GM12878 (cell line): ENCODE results near the gene GSE1. TPM values are rescaled to one million over a fixed set of nuclear protein-coding genes. Genes with fewer than 3 reads are reported as not detected.

Source experiments
- ATAC-seq: fragments of 200-7000 bp; cut with Tn5 transposase; 3 replicates; pipeline ENCODE4 v1.9.1; 2020; ENCODE audit warnings: mild to moderate bottlenecking, moderate library complexity
- BruUV-seq: library from RNA; stranded (reverse); fragments of 400-500 nt; replicated peaks from 2 replicates; lab custom pipeline; 2021; lab: Mats Ljungman, UMichigan
- CTCF ChIA-PET: fragments of 300-600 bp; sonication (Branson Sonifier 250); formaldehyde crosslinking; extraction: SDS; loops from one replicate; lab custom pipeline; 2021; ENCODE audit warnings: inconsistent platforms; lab: Yijun Ruan, JAX
- POLR2A ChIA-PET: fragments of 350-600 bp; formaldehyde crosslinking; extraction: SDS; loops from one replicate; lab custom pipeline; 2021; ENCODE audit warnings: inconsistent platforms; lab: Charles Lee
- RAD21 ChIA-PET: fragments of 300-600 bp; sonication (Branson Sonifier 250); formaldehyde crosslinking; loops from one replicate; lab custom pipeline; 2023; ENCODE audit warnings: antibody characterized with exemption; ENCODE audit not compliant: unreplicated experiment; lab: Charles Lee
- SMC1A ChIA-PET: fragments of 300-600 bp; sonication (Branson Sonifier 250); formaldehyde crosslinking; loops from one replicate; lab custom pipeline; 2023; ENCODE audit not compliant: unreplicated experiment, uncharacterized antibody; lab: Charles Lee
- DNase-seq: peaks from one replicate; pipeline ENCODE4 v3.0.0-alpha.2; 2011; ENCODE audit warnings: low read depth, low spot score
- FAIRE-seq: peaks from 3 replicates; lab custom pipeline; 2011; peaks lifted over from hg19 to GRCh38; lab: Jason Lieb, UNC
- H2AFZ ChIP-seq: 2 replicates; pipeline ENCODE4 v1.6.0; 2011; ENCODE audit warnings: low read depth, low read length, control low read depth; ENCODE audit not compliant: control insufficient read depth
- H3K27ac ChIP-seq: 2 replicates; pipeline ENCODE4 v1.5.1; 2011; ENCODE audit warnings: control low read depth; ENCODE audit not compliant: control insufficient read depth, insufficient read depth
- H3K27me3 ChIP-seq, 2 experiments: replicated peaks in 1 of 2; 2 replicates each; pipeline versions ENCODE4 v1.6.0 to v1.6.1; 2011; ENCODE audit warnings: low read length in 1 of 2; ENCODE audit not compliant: control insufficient read depth in 2 of 2, insufficient read depth in 2 of 2
- H3K36me3 ChIP-seq, 2 experiments: 2 replicates each; pipeline ENCODE4 v1.5.1; 2011; ENCODE audit warnings: low read length in 1 of 2; ENCODE audit not compliant: control insufficient read depth in 2 of 2, insufficient read depth in 2 of 2
- H3K4me1 ChIP-seq: 2 replicates; pipeline ENCODE4 v1.6.1; 2011; ENCODE audit warnings: mild to moderate bottlenecking, low read length, moderate library complexity, mixed read lengths; ENCODE audit not compliant: control insufficient read depth, insufficient read depth
- H3K4me2 ChIP-seq: 2 replicates; pipeline ENCODE4 v1.6.0; 2011; ENCODE audit warnings: control low read depth; ENCODE audit not compliant: control insufficient read depth, insufficient read depth
- H3K4me3 ChIP-seq: fragments of 200-600 bp; sonication (generic); 2 replicates; pipeline ENCODE4 v1.5.1; 2016
- H3K79me2 ChIP-seq: 2 replicates; pipeline ENCODE4 v1.6.0; 2011; ENCODE audit warnings: low read length; ENCODE audit not compliant: control insufficient read depth, insufficient read depth
- H3K9ac ChIP-seq: 2 replicates; pipeline ENCODE4 v1.8.0; 2011; ENCODE audit warnings: low read length, control low read depth, mixed read lengths; ENCODE audit not compliant: control insufficient read depth, insufficient read depth
- H3K9me3 ChIP-seq: replicated peaks from 3 replicates; pipeline ENCODE4 v1.5.1; 2011; ENCODE audit warnings: mild to moderate bottlenecking, low read length; ENCODE audit not compliant: control insufficient read depth, insufficient read depth
- H4K20me1 ChIP-seq: 2 replicates; pipeline ENCODE4 v1.6.0; 2011; ENCODE audit not compliant: control insufficient read depth, insufficient read depth
- BRCA1 ChIP-seq: IDR thresholded peaks from 2 replicates; pipeline ENCODE4 v1.6.1; 2011; ENCODE audit warnings: low read depth, low read length, improper control_type of control experiment
- CBFB ChIP-seq: IDR thresholded peaks from 2 replicates; pipeline ENCODE4 v1.6.1; 2016; ENCODE audit warnings: antibody characterized with exemption, low read depth
- CEBPZ ChIP-seq: fragments of 150-350 bp; IDR thresholded peaks from 2 replicates; pipeline ENCODE4 v1.6.1; 2016; ENCODE audit warnings: low read depth, low read length
- IKZF2 ChIP-seq, 2 experiments: fragments of 450-650 bp; IDR thresholded peaks; 2 replicates each; pipeline ENCODE4 v1.6.1; 2017; ENCODE audit warnings: mild to moderate bottlenecking in 2 of 2, moderate library complexity in 2 of 2
- IRF4 ChIP-seq: IDR thresholded peaks from 2 replicates; pipeline ENCODE4 v1.6.1; 2011; ENCODE audit warnings: low read depth, low read length
- JUND ChIP-seq: IDR thresholded peaks from 2 replicates; pipeline ENCODE4 v1.6.1; 2012; ENCODE audit warnings: low read depth, mild to moderate bottlenecking, low read length, improper control_type of control experiment, moderate library complexity
- MEF2A ChIP-seq: IDR thresholded peaks from 2 replicates; pipeline ENCODE4 v1.6.1; 2011; ENCODE audit warnings: low read depth, mild to moderate bottlenecking, low read length, moderate library complexity; ENCODE audit not compliant: insufficient read depth
- NR2C1 ChIP-seq: fragments of 450-650 bp; IDR thresholded peaks from 2 replicates; pipeline ENCODE4 v1.6.1; 2017; ENCODE audit warnings: antibody characterized with exemption, mild to moderate bottlenecking, moderate library complexity
- RELB ChIP-seq: fragments of 450-650 bp; IDR thresholded peaks from 2 replicates; pipeline ENCODE4 v1.6.1; 2017; ENCODE audit warnings: low read depth, mild to moderate bottlenecking, moderate library complexity
- SMARCA5 ChIP-seq: fragments of 450-650 bp; IDR thresholded peaks from 2 replicates; pipeline ENCODE4 v1.6.1; 2017; ENCODE audit warnings: mild to moderate bottlenecking
- USF2 ChIP-seq: IDR thresholded peaks from 2 replicates; pipeline ENCODE4 v1.6.1; 2011; ENCODE audit warnings: low read depth, low read length, improper control_type of control experiment, borderline replicate concordance
- ZBED1 ChIP-seq: IDR thresholded peaks from 2 replicates; pipeline ENCODE4 v1.6.1; 2016; ENCODE audit warnings: borderline replicate concordance
- ZBTB33 ChIP-seq: fragments of 450-650 bp; IDR thresholded peaks from 2 replicates; pipeline ENCODE4 v1.6.1; 2017; ENCODE audit warnings: mild to moderate bottlenecking
- ZNF217 ChIP-seq: fragments of 450-650 bp; IDR thresholded peaks from 2 replicates; pipeline ENCODE4 v1.6.1; 2017; ENCODE audit warnings: antibody characterized with exemption, mild to moderate bottlenecking
- WGBS: methylation state at CpG from one replicate; pipeline ENCODE4 v1.1.6; 2016; ENCODE audit warnings: low lambda C conversion rate; ENCODE audit not compliant: insufficient replicate concordance, insufficient coverage; ENCODE audit errors: missing lambda C conversion rate; 5-methylcytosine and 5-hydroxymethylcytosine counted together
- in situ Hi-C: fragments of 300-500 bp; cut with MboI; formaldehyde crosslinking; loops from 9 replicates; pipeline ENCODE4 v1.14.3; 2018; ENCODE audit warnings: mixed read lengths
- intact Hi-C: fragments of 100-400 bp; cut with micrococcal nuclease; formaldehyde crosslinking; loops from one replicate; pipeline ENCODE4 v1.14.2; 2022; ENCODE audit not compliant: unreplicated experiment
- polyA plus RNA-seq, 11 experiments: library from polyadenylated mRNA; depleted of rRNA in 4 of 11; unstranded in 6 of 11; stranded (reverse) in 5 of 11; fragments of >200 nt; fragmentation: Nextera tagmentation in 4 of 11; fragmentation: Illumina TruSeq in 1 of 11; extraction: Ambion mirVana in 4 of 11; extraction: Trizol in 1 of 11; gene quantifications; 1 replicate in 1 of 11; 2 replicates in 10 of 11; pipeline versions ENCODE4 v1.2.1 to v1.2.3, GENCODE V29; 2011 to 2016; ENCODE audit warnings: inconsistent platforms in 2 of 11, missing spikeins in 2 of 11, low read depth in 1 of 11
- total RNA-seq, 4 experiments: library from RNA; depleted of rRNA in 3 of 4; stranded (reverse); fragments of >200 nt in 3 of 4; fragmentation: Illumina TruSeq in 1 of 4; extraction: Trizol in 1 of 4; gene quantifications; 2 replicates each; pipeline versions ENCODE4 v1.2.1 to v1.2.3, GENCODE V29; 2013 to 2021

Gene GSE1
- total and polyA plus RNA-seq, 10 of the 15 experiments (the other 5 are each of a cell fraction or from before 2014, with no cell fraction given): 4.6 to 58.7 (median 18.2) TPM

GRCh38 chr16:85722128-85722893 is 109.2 kb downstream of the GSE1 start (continued):
- no peak for TF ChIP-seq CEBPZ

- ChIA-PET SMC1A (no interaction called here), RAD21 (no interaction called here), POLR2A (no interaction called here), CTCF (interaction anchor here (0.6 to 1.5 kb wide), 3 partner anchors 12 to 301 kb away, joined by 3 to 4 read pairs (median 3); no protein-coding TSS in a partner anchor)
- BruUV-seq: no TSS peak
- no peaks in the 10 kb centered on the region for H3K4me1 ChIP-seq
- no peak overlapping the region for H2AFZ ChIP-seq
- DNase-seq (no peak), ATAC-seq (no peak), FAIRE-seq (no peak)
- no peaks in the 10 kb centered on the region; a peak in 2 of 4 replicates for H3K27me3 ChIP-seq
- H3K9ac ChIP-seq: no peak overlapping the region
- H3K4me2 ChIP-seq: no peak overlapping the region
- in situ Hi-C loops (no loop called here), intact Hi-C loops (no loop called here)
- no peaks in the 10 kb centered on the region for H3K9me3 ChIP-seq
- H4K20me1 ChIP-seq: no peaks in the 10 kb centered on the region
- H3K27ac ChIP-seq: no peak overlapping the region
- H3K36me3 ChIP-seq: no peaks in the 10 kb centered on the region
- no peak overlapping the region for H3K4me3 ChIP-seq
- WGBS: 50% methylated on average over 20 of the region's 20 CpGs
- no peaks in the 10 kb centered on the region for H3K79me2 ChIP-seq
- TF ChIP-seq RELB: no peak
- TF ChIP-seq NR2C1: no peak
- TF ChIP-seq CBFB: no peak
- TF ChIP-seq IKZF2 (IDR thresholded peaks at IDR 0.05): no peak
- TF ChIP-seq USF2: no peak
- no peak for TF ChIP-seq MEF2A
- TF ChIP-seq ZBED1: no peak
- TF ChIP-seq ZBTB33: no peak
- TF ChIP-seq IRF4: no peak
- no peak for TF ChIP-seq ZNF217
- TF ChIP-seq SMARCA5: no peak
- TF ChIP-seq BRCA1: no peak
- TF ChIP-seq JUND: no peak
These were observed 111.2 kb downstream of the GSE1 start for GRCh38 chr16:85724126-85724879.
